Measurements from ENCODE around the gene CFAP74. TPM values are rescaled to one million over a fixed set of nuclear protein-coding genes. Genes with fewer than 3 reads are reported as not detected.

CFAP74 gene
- total RNA-seq, 1 experiment from 2014 or later: not detected

DNA sequence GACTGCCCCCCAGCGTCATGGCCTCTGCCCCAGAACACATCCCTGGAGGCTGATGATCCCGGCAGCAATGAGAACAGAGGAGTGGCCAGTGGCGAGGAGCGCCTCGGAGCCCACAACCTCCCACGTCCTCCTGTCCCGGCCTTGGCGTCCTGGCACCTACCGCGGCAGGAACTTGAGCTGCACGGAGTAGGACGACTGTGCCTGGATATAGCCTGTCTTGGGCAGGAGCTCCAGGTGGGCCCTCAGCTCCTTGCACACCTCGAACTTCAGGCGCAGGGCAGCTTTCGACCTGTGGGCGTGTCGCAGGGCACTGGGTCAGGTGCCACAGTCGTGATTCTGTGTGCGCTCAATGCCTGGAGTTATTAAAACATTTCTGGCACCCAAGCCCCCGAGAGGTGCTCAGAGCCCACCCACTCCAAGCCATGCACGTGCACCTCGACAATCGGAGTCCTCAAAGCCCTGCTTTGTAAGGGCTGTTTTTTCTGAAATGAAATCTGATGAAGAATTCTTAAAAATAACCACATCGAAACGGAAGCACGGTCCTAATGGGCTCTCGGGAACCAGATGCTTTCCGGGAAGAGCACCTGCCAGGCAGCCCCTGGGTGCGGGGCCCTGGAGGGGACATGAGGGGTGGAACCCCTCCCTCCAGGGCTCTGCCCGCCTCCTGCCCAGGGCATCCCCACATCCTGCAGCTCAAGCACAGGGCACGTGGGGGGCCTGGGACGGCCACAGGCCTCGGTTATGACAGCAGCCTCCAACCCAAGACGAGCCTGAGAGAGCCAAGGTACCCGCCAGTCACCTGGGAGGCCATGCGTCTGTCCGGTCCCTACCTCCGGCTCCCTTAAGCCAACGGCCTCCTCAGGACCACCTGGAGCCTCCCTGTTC is 61.5 kb downstream of the CFAP74 start:
- no peaks in the 10 kb centered on the region for H4K20me1 ChIP-seq (ENCODE audit: insufficient read depth, low read depth, low read length)
- H3K4me2 ChIP-seq (ENCODE audit: low read depth, low read length, poor library complexity, severe bottlenecking): peak overlapping the region; percentile 52
- no peaks in the 10 kb centered on the region for H3K79me2 ChIP-seq (ENCODE audit: low read length)
- no peaks in the 10 kb centered on the region for H3K9me2 ChIP-seq (replicated peaks; ENCODE audit: insufficient read depth, low read length)
- no peak overlapping the region for H3K4me3 ChIP-seq (ENCODE audit: low read length)
- 0 out of 2 replicates have a peak overlapping the region, but pooled peaks have one; percentile 44 for H3K9ac ChIP-seq (ENCODE audit: low read length)
- H3K4me1 ChIP-seq (ENCODE audit: low read length): peaks cover 15% of the 10 kb centered on the region
- H2AFZ ChIP-seq (ENCODE audit: low read length): no peak overlapping the region
- H3K27ac ChIP-seq (ENCODE audit: low read length): no peak overlapping the region
- DNase-seq: no peak
- no peaks in the 10 kb centered on the region for H3K27me3 ChIP-seq (ENCODE audit: low read length)
- no peaks in the 10 kb centered on the region for H3K36me3 ChIP-seq (ENCODE audit: insufficient read depth, low read length)
- H3K9me3 ChIP-seq (ENCODE audit: low read length): no peaks in the 10 kb centered on the region

DNA sequence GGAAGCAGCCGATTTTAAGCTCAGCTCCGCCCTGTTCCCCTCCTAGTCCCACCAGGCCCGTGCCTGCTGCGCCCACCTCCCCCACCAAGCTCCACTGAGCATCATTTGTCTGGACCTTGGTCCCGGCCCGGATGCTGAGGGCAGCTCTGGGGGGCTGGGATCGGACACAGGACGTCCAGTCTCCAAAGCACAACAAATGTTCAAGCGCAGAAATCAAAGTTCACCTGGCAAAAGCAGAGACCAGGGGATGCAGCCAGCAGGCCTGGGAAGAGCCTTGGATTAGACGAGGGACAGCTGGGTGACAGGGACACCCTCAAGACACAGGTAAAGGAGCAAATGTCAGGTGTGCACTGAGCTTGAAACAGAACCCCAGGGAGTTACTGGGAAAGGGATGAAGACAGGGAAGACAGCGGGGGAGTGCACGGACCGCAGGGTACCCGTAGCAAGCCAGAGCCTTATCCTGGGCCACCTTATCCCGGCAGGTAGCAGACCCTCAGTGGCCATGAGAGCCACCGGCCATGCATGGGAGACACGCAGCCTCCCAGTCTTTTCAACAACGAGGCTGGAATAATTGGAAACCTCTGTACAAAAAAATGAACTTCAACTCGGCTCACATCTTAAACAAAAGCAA is 62.3 kb downstream of the CFAP74 start:
- DNase-seq: no peak
- no peak overlapping the region for H3K9ac ChIP-seq (ENCODE audit: low read length)
- H3K9me2 ChIP-seq (replicated peaks; ENCODE audit: insufficient read depth, low read length): no peaks in the 10 kb centered on the region
- no peaks in the 10 kb centered on the region for H3K9me3 ChIP-seq (ENCODE audit: low read length)
- H3K27ac ChIP-seq (ENCODE audit: low read length): no peak overlapping the region
- H3K4me2 ChIP-seq (ENCODE audit: low read depth, low read length, poor library complexity, severe bottlenecking): no peak overlapping the region
- H3K4me1 ChIP-seq (ENCODE audit: low read length): peaks cover 15% of the 10 kb centered on the region
- H4K20me1 ChIP-seq (ENCODE audit: insufficient read depth, low read depth, low read length): no peaks in the 10 kb centered on the region
- no peaks in the 10 kb centered on the region for H3K27me3 ChIP-seq (ENCODE audit: low read length)
- H2AFZ ChIP-seq (ENCODE audit: low read length): no peak overlapping the region
- H3K79me2 ChIP-seq (ENCODE audit: low read length): no peaks in the 10 kb centered on the region
- no peak overlapping the region for H3K4me3 ChIP-seq (ENCODE audit: low read length)
- H3K36me3 ChIP-seq (ENCODE audit: insufficient read depth, low read length): no peaks in the 10 kb centered on the region

DNA sequence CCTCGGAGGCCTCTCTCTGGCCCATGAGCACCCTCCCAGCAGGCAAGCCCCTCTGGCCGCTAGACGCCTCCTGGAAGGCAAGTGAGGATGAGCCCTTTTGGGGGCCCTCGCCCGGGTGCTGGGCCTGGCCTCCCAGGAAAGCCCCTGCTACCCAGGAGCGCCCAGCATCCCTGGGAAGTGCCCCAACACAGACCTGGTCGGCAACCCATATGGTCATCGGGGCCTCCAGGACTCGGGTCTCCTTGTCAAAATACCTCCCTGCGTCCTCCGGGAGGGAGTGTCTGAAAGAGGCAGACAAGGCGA is 63.5 kb downstream of the CFAP74 start:
- H3K9me2 ChIP-seq (replicated peaks; ENCODE audit: insufficient read depth, low read length): no peaks in the 10 kb centered on the region
- no peaks in the 10 kb centered on the region for H3K36me3 ChIP-seq (ENCODE audit: insufficient read depth, low read length)
- H4K20me1 ChIP-seq (ENCODE audit: insufficient read depth, low read depth, low read length): no peaks in the 10 kb centered on the region
- H3K27ac ChIP-seq (ENCODE audit: low read length): no peak overlapping the region
- H2AFZ ChIP-seq (ENCODE audit: low read length): no peak overlapping the region
- H3K4me1 ChIP-seq (ENCODE audit: low read length): peaks cover 15% of the 10 kb centered on the region
- no peak overlapping the region for H3K9ac ChIP-seq (ENCODE audit: low read length)
- H3K79me2 ChIP-seq (ENCODE audit: low read length): no peaks in the 10 kb centered on the region
- peaks cover under 1% of the 10 kb centered on the region; the same call in 1 of the 2 replicates for H3K9me3 ChIP-seq (ENCODE audit: low read length)
- no peaks in the 10 kb centered on the region for H3K27me3 ChIP-seq (ENCODE audit: low read length)
- no peak overlapping the region for H3K4me2 ChIP-seq (ENCODE audit: low read depth, low read length, poor library complexity, severe bottlenecking)
- H3K4me3 ChIP-seq (ENCODE audit: low read length): no peak overlapping the region
- DNase-seq: no peak

DNA sequence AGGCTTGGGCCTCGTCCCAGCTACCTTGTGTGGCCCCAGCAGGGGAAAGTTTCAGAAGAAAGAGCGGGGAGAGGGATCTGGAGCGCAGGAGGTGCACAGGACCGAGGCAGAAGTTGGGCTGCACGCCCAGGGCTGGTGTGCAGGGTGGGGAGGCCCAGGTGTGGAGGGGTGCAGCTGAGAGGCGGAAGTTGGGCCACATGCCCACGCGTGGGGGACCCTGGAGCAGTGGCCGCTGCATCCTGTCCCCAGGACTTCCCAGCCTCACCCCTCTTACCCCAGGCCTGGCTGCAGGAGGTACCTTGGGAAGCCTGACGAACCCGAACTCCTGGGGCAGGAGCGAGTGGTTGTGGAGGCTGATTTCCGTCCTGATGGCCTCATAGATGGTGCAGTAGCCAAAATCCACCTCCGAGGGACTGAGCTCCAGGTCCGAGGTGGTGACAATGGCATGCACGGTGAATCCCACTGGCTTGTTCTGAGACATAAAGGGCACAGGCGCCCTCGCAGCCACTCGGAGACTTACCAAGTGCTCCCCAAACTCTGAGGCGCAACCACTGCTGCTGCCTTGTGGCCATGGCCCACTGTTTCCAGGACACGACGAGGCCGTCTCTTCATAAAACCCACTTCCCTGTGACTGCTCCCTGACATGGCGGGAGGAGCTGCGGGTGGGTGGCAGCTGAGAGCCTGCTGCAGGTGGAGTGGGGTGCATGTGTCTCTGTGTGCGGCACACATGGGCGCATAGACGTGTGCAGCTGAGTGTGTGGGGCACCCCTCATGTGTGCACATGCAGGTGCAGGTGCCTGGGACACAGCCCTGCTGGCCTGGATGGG is 64.1 kb downstream of the CFAP74 start:
- no peak overlapping the region for H3K4me3 ChIP-seq (ENCODE audit: low read length)
- H3K4me2 ChIP-seq (ENCODE audit: low read depth, low read length, poor library complexity, severe bottlenecking): no peak overlapping the region
- H3K9ac ChIP-seq (ENCODE audit: low read length): no peak overlapping the region
- peaks cover 5% of the 10 kb centered on the region; the same call in 1 of the 2 replicates for H3K9me3 ChIP-seq (ENCODE audit: low read length)
- no peak overlapping the region for H2AFZ ChIP-seq (ENCODE audit: low read length)
- H3K9me2 ChIP-seq (replicated peaks; ENCODE audit: insufficient read depth, low read length): no peaks in the 10 kb centered on the region
- no peaks in the 10 kb centered on the region for H3K79me2 ChIP-seq (ENCODE audit: low read length)
- H4K20me1 ChIP-seq (ENCODE audit: insufficient read depth, low read depth, low read length): no peaks in the 10 kb centered on the region
- DNase-seq: no peak
- peaks cover 15% of the 10 kb centered on the region for H3K4me1 ChIP-seq (ENCODE audit: low read length)
- no peak overlapping the region for H3K27ac ChIP-seq (ENCODE audit: low read length)
- H3K36me3 ChIP-seq (ENCODE audit: insufficient read depth, low read length): no peaks in the 10 kb centered on the region
- no peaks in the 10 kb centered on the region for H3K27me3 ChIP-seq (ENCODE audit: low read length)

DNA sequence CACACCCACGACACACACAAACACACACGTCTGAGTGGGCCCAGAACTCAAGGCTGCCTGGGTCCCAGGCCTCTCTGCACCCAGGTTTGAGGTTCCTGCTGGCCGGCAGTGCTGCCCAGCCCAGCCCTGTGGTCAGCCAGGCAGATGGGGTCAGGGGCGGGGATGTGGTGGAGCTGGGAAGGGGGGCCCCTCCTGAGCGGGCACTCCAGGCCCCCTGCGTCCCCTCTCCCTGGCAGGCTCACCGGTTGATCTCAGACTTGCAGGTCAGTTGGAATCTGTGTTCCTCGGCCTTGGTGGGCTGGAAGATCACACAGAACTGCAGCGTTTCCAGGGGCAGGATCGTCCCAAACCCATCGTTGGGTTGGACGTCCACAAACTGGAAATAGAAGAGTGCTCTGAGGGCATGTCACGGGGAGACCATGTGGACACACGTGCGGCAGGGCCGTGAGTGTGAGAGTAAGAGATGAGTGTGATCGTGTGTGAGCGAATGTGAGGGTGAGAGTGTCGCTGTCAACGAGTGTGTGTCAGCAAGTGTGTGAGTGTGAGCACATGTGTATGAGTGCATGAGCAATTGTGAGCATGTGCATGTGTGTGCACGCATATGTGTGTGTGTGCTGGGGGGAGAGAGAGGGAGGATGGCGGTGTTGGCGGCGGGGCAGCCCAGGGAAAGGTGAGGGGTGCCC is 64.8 kb downstream of the CFAP74 start:
- Histone ChIP-seq H3K79me2 (ENCODE audit: low read length) (no peaks in the 10 kb centered on the region), H3K27me3 (ENCODE audit: low read length) (no peaks in the 10 kb centered on the region), H3K4me1 (ENCODE audit: low read length) (peaks cover 15% of the 10 kb centered on the region), H4K20me1 (ENCODE audit: insufficient read depth, low read depth, low read length) (no peaks in the 10 kb centered on the region), H3K9ac (ENCODE audit: low read length) (no peak overlapping the region), H2AFZ (ENCODE audit: low read length) (no peak overlapping the region), H3K9me3 (ENCODE audit: low read length) (peaks cover 5% of the 10 kb centered on the region; the same call in 1 of the 2 replicates), H3K4me2 (ENCODE audit: low read depth, low read length, poor library complexity, severe bottlenecking) (no peak overlapping the region), H3K9me2 (replicated peaks; ENCODE audit: insufficient read depth, low read length) (no peaks in the 10 kb centered on the region), H3K27ac (ENCODE audit: low read length) (no peak overlapping the region), H3K4me3 (ENCODE audit: low read length) (no peak overlapping the region), H3K36me3 (ENCODE audit: insufficient read depth, low read length) (no peaks in the 10 kb centered on the region)
- DNase-seq: no peak

DNA sequence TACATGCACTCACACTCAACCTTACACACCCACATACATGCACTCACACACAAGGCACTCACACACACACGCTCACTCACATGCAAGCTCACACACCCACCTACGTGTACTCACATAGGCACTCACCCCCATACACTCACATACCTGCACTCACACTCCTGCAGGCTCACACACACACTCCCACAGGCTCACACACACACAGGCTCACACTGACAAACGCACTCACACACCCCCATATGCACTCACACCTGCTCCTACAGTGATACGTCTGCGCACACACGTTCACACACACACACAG is 65.4 kb downstream of the CFAP74 start:
- Histone ChIP-seq H3K27me3 (ENCODE audit: low read length) (no peaks in the 10 kb centered on the region), H3K4me3 (ENCODE audit: low read length) (no peak overlapping the region), H3K36me3 (ENCODE audit: insufficient read depth, low read length) (no peaks in the 10 kb centered on the region), H4K20me1 (ENCODE audit: insufficient read depth, low read depth, low read length) (no peaks in the 10 kb centered on the region), H3K79me2 (ENCODE audit: low read length) (no peaks in the 10 kb centered on the region), H2AFZ (ENCODE audit: low read length) (no peak overlapping the region), H3K4me2 (ENCODE audit: low read depth, low read length, poor library complexity, severe bottlenecking) (no peak overlapping the region), H3K9ac (ENCODE audit: low read length) (no peak overlapping the region), H3K4me1 (ENCODE audit: low read length) (peaks cover 12% of the 10 kb centered on the region), H3K9me3 (ENCODE audit: low read length) (peaks cover 5% of the 10 kb centered on the region; the same call in 1 of the 2 replicates), H3K27ac (ENCODE audit: low read length) (no peak overlapping the region), H3K9me2 (replicated peaks; ENCODE audit: insufficient read depth, low read length) (no peaks in the 10 kb centered on the region)
- DNase-seq: no peak

DNA sequence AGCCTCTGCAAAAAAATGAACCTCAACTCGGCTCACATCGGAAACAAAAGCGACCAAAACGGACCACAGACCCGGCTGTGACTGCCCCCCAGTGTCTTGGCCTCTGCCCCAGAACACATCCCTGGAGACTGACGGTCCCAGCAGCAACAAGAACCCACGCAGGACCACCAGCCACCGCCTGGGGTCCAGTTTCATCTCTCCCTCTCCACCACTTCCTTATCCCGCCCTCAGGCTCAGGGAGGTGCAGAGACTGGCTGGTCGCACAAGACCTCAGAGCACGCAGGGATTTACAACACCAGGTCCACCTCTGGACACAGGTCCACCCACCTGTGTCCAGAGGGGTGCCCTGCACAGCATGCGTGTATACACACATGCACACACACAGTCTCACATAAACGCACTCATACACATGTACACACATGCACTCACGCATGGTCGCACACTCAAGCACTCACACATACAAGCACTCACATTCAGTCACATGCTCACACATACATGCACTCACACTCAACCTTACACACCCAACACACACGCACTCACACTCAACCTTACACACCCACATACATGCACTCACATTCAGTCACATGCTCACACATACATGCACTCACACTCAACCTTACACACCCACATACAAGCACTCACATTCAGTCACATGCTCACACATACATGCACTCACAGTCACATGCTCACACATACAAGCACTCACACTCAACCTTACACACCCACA is 65.9 kb downstream of the CFAP74 start:
- peaks cover 7% of the 10 kb centered on the region for H3K4me1 ChIP-seq (ENCODE audit: low read length)
- no peak overlapping the region for H3K4me2 ChIP-seq (ENCODE audit: low read depth, low read length, poor library complexity, severe bottlenecking)
- no peaks in the 10 kb centered on the region for H3K36me3 ChIP-seq (ENCODE audit: insufficient read depth, low read length)
- H3K9me2 ChIP-seq (replicated peaks; ENCODE audit: insufficient read depth, low read length): no peaks in the 10 kb centered on the region
- H3K9ac ChIP-seq (ENCODE audit: low read length): no peak overlapping the region
- no peaks in the 10 kb centered on the region for H3K79me2 ChIP-seq (ENCODE audit: low read length)
- no peaks in the 10 kb centered on the region for H4K20me1 ChIP-seq (ENCODE audit: insufficient read depth, low read depth, low read length)
- H3K27ac ChIP-seq (ENCODE audit: low read length): no peak overlapping the region
- no peak for DNase-seq
- peaks cover 5% of the 10 kb centered on the region; the same call in 1 of the 2 replicates for H3K9me3 ChIP-seq (ENCODE audit: low read length)
- no peaks in the 10 kb centered on the region for H3K27me3 ChIP-seq (ENCODE audit: low read length)
- H2AFZ ChIP-seq (ENCODE audit: low read length): no peak overlapping the region
- H3K4me3 ChIP-seq (ENCODE audit: low read length): no peak overlapping the region

All from Karpas-422 (cell line).